RCC 7860 (cell line): Measurements from ENCODE around the gene TRPM2.
A peak's percentile ranks its signal among the peaks of the same experiment; 100 is the strongest.
"Not testable (repeated sequence)": the region's sequence is repeated elsewhere in the genome, so short reads cannot be mapped to it uniquely, and the experiment has no call there.

ENCODE experiments used
- DNase-seq: peaks from one replicate; pipeline ENCODE4 v3.0.0-alpha.2; 2015; ENCODE audit warnings: low spot score
- FAIRE-seq: peaks from 2 replicates; lab custom pipeline; 2012; peaks lifted over from hg19 to GRCh38; lab: Jason Lieb, UNC

TRPM2 gene

GRCh38 chr21:44391345-44392091 lies 38.1 kb downstream of the TRPM2 start:
- no peak for DNase-seq
- FAIRE-seq: no peak

- FAIRE-seq (no peak), DNase-seq (no peak)
These were observed 38.8 kb downstream of the TRPM2 start for GRCh38 chr21:44392185-44392584.

- FAIRE-seq (no peak), DNase-seq (no peak)
These were observed 39.5 kb downstream of the TRPM2 start for GRCh38 chr21:44392916-44393315.

- no peak for DNase-seq
- FAIRE-seq: no peak
These were observed 41.3 kb downstream of the TRPM2 start for GRCh38 chr21:44394733-44395132.

GRCh38 chr21:44395260-44395659 lies 41.8 kb downstream of the TRPM2 start:
- DNase-seq (no peak), FAIRE-seq (no peak)

GRCh38 chr21:44396803-44397202 lies 43.4 kb downstream of the TRPM2 start:
- DNase-seq, FAIRE-seq: not testable (repeated sequence)

GRCh38 chr21:44397431-44398031 lies 44.1 kb downstream of the TRPM2 start:
- FAIRE-seq (no peak), DNase-seq (no peak)

GRCh38 chr21:44398499-44398898 lies 45.1 kb downstream of the TRPM2 start:
- no peak for DNase-seq
- FAIRE-seq: no peak

- DNase-seq: no peak
- no peak for FAIRE-seq
These were observed 45.9 kb downstream of the TRPM2 start for GRCh38 chr21:44399151-44399954.

- no peak for DNase-seq
- no peak for FAIRE-seq
These were observed 46.8 kb downstream of the TRPM2 start for GRCh38 chr21:44399955-44400790.

GRCh38 chr21:44400791-44401385 lies 47.5 kb downstream of the TRPM2 start:
- FAIRE-seq (no peak), DNase-seq (no peak)

GRCh38 chr21:44401386-44402160 lies 48.2 kb downstream of the TRPM2 start:
- DNase-seq (no peak), FAIRE-seq (no peak)

- FAIRE-seq (peak; percentile 62), DNase-seq (peak; percentile 15)
These were observed 49.1 kb downstream of the TRPM2 start for GRCh38 chr21:44402323-44403105.

GRCh38 chr21:44403106-44404020 lies 49.9 kb downstream of the TRPM2 start:
- DNase-seq: no peak
- FAIRE-seq: no peak

- DNase-seq, FAIRE-seq: not testable (repeated sequence)
These were observed 51.1 kb downstream of the TRPM2 start for GRCh38 chr21:44404482-44404881.

- FAIRE-seq (no peak), DNase-seq (no peak)
These were observed 51.9 kb downstream of the TRPM2 start for GRCh38 chr21:44405091-44405947.
